Erythroblast (primary cell): ENCODE results near the gene SLC26A9.

ENCODE experiments used
- DNase-seq, 2 experiments: peaks; one replicate each; lab custom pipeline; 2025; lab: John Stamatoyannopoulos, UW
- GATA1 ChIP-seq: IDR thresholded peaks from 2 replicates; pipeline ENCODE4 v1.6.1; 2011; ENCODE audit warnings: low read depth, mild to moderate bottlenecking, control low read depth, low read length, moderate library complexity
- POLR2A ChIP-seq: IDR thresholded peaks from 2 replicates; pipeline ENCODE4 v1.6.1; 2011; ENCODE audit warnings: mild to moderate bottlenecking, low read length

The SLC26A9 gene

DNA sequence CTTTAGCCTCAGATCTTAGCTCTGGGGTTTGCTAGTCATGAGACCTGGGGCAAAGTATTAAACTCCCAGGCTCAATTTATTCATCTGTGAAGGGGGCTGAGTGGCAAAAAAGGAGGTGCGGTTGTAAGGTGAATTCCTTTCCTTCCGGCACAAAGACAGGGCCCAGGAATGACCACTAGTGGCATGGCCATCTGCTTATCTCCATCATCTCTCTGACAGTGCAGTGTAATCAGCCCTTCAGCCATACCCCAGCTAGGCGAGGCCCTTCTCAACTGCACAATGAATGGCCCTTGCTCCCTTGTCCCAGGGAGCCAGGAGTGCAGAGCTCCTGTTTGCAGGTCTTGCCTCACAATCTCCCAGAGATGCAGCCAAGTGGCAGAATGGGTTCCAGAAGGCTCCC, 5.6 kb upstream of the SLC26A9 start:
- DNase-seq: no peak
- no peak for TF ChIP-seq GATA1
- no peak for TF ChIP-seq POLR2A

DNA sequence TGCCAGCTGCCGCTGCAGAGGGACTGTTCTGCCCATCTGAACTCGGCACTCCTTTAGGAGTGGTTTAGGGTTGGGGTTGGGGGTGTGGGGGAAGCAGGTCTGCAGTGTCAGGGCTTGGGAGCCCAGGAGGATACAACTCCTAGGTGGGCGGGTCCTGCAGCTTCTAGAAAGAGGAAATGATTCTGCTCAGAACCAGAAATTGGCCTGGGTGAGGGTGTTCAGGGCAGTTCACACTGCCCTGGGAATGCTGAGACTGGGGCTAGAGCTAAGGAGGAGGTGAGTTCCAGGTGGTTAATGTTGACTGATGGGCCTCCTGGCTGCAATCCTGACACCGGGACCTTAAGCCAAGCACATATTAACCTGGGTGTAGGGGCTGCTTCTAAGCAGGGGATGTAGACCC, 4.8 kb upstream of the SLC26A9 start:
- TF ChIP-seq POLR2A (no peak), GATA1 (no peak)
- DNase-seq: no peak

DNA sequence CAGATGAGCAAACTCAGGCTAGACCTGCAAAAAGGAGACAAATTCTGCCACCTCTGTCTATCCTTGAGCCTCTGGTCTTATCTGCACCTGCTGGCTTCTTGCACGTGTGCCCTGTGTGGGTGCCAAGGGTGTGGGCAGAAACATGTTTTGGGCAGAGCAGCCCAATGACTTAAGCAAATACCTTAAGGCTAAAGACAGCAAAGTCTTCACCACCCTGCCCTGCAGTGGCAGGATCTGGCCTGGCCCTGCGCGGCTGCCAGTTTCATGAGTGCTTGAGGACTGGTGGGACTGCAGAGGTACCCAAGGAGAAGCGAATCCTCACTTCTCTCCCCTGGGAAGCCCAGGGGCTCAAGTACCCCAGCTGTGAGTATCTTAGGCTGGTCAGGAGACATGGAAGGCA, 3.8 kb upstream of the SLC26A9 start:
- no peak for TF ChIP-seq POLR2A
- TF ChIP-seq GATA1: no peak
- no peak for DNase-seq

DNA sequence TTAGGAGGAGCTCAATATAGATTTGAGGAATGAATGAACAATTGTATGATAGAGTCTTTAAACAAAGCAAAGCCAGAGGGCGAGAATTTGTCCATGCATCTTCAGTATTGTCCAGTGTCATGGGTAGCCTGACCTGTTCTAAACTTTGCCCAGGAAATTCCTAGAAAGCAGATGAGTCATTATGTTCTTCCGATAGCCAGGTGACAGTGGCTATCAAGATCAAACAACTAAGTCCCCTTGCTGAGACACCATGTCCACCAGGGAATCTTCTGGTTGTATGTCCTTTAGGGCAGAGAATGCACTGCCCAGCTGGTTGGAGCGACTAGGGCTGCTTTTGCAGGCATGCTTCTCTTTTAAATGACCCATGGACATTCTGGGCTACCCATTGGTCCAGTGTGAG, 1.8 kb upstream of the SLC26A9 start:
- no peak for TF ChIP-seq POLR2A
- no peak for TF ChIP-seq GATA1
- no peak for DNase-seq

DNA sequence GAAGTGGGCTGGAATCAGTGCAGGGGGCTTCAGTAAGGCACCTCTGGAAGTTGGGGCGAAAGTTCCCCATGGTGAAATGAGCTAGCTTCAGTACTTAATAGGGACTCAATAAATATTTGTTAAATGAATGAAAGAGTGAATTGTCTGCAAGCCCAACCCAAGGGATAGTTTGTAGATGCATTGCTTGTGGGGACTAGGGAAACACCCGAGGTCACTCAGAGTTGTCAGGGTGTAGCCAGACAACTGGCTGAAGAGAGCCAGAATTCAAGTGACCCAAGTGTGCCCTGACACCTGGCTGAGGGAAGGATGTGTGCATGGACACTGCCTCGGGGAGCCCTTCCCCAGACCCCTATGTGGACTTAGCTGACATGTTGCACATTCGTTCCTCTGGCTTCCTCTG, 1.3 kb upstream of the SLC26A9 start:
- TF ChIP-seq POLR2A: no peak
- TF ChIP-seq GATA1: no peak

DNA sequence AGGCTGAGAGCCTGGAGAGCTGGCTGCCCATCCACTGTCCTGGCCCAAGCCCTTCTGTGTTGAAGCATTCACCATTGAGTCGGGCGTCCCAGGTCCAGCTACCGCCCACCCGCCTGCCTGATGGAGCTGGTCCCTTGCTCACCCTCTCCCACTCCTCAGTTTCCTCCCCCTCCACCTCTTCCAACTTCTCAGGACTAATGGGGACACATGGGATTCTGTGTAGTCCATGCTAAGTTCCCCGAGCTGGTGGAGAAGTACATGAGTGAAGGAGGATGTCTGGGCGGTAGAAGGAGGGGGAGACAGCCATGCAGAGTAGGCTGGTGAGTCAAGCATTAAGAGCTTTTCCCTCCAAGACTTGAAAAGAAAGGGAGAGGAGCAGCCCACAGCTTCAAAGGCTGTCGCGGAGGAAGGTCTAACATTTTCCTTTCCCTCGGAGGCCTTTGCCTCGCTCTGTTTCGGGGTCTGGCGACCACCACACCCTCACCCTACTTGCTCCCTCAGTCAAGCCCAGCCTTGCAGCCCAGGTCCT, 561 bp downstream of the SLC26A9 start:
- TF ChIP-seq GATA1 (no peak), POLR2A (no peak)

More for the DNA sequence above, 1.3 kb upstream of the SLC26A9 start:
- no peak for DNase-seq

DNA sequence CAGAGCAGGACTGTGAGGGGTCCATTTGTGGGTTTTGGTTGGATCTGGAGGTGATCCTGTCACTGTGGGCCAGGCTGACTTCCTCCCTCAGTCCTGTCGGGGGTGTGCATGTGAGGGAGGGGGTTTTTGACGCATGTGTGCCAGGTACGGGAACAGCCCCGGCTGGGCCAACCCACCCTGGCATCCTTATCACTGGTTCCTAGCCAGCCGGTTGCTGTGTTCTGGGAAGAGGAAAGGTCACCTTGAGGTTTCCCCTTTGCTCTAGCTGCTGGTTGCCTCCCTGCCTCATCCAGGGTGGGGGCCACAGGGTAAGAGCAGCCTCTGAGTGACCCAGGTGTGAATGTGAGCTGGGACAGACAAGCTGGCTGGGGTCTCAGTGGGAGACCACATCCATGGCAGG, 2.5 kb downstream of the SLC26A9 start:
- no peak for TF ChIP-seq POLR2A
- no peak for TF ChIP-seq GATA1
- DNase-seq: no peak

More for the DNA sequence above, 561 bp downstream of the SLC26A9 start:
- DNase-seq: no peak

DNA sequence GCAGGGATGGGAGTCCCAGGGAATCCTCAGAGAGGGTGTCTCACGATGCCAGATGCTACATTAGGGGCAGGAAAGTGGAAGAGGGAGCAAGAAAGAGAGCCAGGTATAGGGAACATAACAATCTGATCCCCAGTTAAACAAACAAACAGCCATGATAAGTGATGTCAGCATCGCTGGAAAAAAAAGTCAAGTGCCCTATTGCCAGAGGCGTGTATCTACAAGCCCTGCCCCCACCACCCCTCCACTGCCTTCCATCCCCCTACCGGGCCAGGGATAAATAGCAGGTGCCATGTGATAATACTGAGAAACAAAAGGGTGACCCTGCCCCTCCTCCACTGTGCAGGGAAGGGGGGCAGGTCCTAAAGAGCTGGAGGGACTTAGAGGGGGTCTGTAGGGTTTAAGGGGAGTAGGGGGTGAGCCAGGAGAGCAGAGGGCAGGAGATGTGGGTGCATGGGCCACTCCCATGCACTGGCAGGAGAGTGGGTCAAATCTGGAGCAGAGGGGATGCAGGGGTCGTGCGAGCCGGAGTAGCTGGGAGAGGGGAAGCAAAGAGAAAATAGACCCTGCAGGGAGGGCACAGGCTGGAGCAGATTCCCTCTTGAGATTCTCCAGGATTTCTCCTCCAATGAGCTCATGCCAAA, 3.4 kb downstream of the SLC26A9 start:
- no peak for TF ChIP-seq POLR2A
- no peak for TF ChIP-seq GATA1
- DNase-seq: peak in 1 of 2 experiments; percentile 21

DNA sequence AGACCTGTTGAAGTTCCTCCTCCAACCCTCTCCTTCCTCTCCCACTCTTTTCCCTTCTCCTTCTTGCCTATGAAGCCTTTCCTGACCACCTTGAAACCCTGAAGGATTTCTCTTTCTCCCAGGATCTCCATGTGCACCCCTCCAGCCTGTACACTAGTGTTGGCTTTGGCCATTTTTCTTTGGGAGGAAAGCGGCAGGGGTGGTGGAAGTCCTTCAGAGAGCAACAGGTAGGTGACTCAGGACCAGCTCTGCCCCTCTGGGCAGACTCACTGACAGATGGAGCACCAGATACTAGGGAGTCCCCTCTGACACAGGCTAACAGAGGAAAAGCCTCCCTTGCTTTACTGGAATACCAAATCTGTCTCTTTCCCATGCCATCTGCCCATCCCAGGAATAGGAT, 4.6 kb downstream of the SLC26A9 start:
- no peak for DNase-seq
- TF ChIP-seq GATA1: no peak

DNA sequence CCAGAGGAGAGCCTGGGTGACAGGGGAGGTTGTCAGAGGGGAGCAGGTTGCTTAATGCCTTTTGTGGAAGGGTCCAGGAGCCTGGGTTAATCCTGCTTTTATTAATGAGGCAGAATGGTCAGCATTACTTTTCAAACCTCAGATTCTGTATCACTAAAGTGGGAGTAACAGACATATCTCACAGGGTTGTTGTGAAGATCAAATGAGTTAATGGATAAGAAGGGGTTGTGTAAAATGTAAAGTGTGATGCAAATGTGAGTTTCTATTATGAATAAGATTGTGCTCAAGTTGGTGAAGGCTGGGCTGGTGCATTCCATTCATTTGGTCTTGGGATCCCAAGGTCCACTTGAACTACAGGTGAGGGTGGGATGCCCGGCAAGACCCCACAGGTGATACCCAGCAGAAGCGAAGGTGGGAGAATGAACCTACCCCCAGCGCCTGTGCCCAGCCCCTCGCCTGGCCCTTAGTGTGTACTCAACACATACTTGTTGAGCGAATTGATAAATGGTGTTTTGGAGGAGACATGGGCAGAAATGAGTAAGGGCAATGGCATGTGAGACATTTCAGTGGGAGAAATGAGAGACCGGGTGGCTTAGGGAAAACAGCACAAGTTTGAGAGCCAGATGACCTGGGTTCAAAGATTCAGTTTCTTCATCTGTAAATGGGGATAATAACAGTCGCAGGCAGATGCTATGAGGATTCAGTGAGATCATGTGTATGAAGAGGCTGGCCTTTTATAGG, 6.2 kb downstream of the SLC26A9 start:
- TF ChIP-seq GATA1 (no peak), POLR2A (no peak)
- no peak for DNase-seq

DNA sequence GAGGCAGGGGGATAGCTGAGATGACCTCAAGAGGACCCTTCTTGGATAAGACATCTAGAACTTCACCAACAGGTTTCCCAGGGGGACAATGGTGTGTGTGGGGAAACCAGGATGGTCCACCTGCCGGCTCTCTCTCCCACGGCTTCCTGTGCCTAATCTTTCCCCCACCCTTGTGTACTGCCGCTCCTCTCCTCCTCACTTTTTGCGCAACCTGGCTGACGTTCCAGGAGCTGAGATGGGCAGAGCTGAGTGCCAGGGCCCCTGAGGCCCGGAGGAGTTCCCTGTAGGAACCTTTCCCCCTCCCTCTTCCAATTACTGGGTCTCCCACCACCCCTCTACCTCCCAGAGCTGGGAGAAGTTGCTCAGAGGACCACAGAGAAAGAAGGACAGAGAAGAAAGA, 6.9 kb downstream of the SLC26A9 start:
- no peak for DNase-seq
- TF ChIP-seq POLR2A: no peak
- no peak for TF ChIP-seq GATA1

DNA sequence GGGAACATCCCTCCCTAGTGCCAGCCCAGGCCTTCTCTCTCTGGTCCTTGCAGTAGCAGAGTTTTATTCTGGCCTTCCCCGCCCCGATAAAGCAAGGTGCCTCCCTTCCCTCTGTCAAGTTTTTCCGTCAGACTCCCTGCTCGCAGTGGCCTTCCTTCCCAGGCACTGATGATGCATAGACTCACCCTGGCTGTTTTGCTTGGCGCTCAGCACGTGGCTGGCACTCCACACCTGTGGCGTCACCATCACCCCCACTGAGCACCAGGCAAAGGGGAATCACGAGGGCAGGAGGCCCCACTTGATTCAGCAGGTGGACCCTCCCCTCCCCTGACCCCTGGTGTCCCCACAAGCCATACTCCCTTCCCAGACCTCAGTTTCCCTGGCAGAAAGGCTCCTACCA, 7.4 kb downstream of the SLC26A9 start:
- DNase-seq: no peak
- TF ChIP-seq GATA1 (no peak), POLR2A (no peak)

DNA sequence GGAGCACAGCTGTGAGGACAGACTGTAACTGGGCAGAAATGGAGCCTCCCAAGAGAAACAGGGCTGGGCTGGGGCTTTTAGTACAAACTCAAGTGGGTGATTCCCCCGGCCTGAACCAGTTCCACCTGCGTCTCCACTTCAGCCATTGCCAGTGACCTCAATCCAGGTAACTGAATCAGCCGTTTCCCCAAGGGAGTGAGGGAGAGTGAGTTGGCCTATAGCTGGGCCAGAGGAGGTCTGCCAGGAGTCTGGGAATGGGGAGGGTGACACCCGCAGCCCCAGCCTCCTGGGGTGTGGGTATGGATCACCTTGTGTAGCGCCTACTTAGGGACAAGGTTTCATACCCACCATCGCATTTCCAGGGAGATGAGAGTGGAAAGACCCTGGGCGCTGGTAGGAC, 8.5 kb downstream of the SLC26A9 start:
- TF ChIP-seq GATA1: no peak
- TF ChIP-seq POLR2A: no peak
- DNase-seq: no peak
